ENCODE results near the gene CABLES2.

Gene CABLES2

DNA sequence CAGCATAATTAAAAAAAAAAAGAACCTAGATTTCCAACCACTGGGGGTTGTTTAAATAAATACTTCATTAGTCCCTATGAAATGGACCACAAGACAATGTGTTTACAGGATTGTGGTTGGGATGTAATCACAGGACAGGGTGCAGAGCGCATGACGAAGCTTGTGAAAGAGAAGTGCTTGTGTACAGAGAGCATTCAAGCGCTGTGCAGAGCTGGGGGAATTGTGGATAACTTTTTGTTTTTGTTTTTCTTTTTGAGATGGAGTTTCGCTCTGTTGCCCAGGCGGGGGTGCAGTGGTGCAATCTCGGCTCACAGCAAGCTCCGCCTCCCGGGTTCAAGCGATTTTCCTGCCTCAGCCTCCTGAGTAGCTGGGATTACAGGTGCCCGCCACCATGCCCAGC lies 62.3 kb downstream of the CABLES2 start:
- no peak for DNase-seq

- DNase-seq = no peak
Observed at GRCh38 chr20:62344092-62344491, 63.0 kb downstream of the CABLES2 start.

GRCh38 chr20:62342910-62343309 lies 64.2 kb downstream of the CABLES2 start:
- no peak for DNase-seq

DNA sequence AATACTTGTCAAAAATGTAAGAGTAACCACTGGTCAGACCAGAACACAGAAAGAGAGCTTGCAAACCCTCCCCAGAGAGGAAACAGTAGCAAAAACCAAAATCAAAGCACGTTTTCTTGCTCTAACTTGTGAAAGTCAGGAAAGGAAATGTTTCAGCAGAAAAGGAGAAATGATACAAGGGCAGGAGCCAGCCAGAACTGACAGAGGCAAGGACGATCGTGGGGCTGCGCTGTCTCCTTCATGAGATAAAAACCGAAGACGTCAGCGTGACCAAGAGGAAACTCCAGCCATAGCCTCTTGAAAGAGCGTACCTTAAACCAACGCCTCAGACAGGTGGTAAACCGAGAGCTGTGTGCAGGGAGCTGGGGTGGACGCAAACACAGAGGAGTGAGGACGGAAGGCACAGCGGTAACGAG lies 67.4 kb downstream of the CABLES2 start:
- DNase-seq = no peak
